Adipose tissue (tissue), 3 donors: ENCODE measurements around the gene NOX4. TPM values are rescaled to one million over a fixed set of nuclear protein-coding genes. Genes with fewer than 3 reads are reported as not detected.

Source experiments
- polyA plus RNA-seq, 3 donors: library from polyadenylated mRNA; stranded (reverse); fragments of 200-250 nt; gene quantifications; one replicate each; pipeline ENCODE4 v1.2.3, GENCODE V29; 2013
- donor health status: healthy with polysubstance abuse.
- donor health status: Bipolar disorder and iron deficiency.
- donor health status: healthy.

The NOX4 gene
- polyA plus RNA-seq, 3 donors: 0.46 to 5.7 (median 5.5) TPM

Other genes with a start within 250 kb of the NOX4 start
- gene TRIM77, start 218.9 kb upstream of the NOX4 start, polyA plus RNA-seq: not detected